ENCODE data around the gene TMEM60.
"Not testable (repeated sequence)": the region's sequence is repeated elsewhere in the genome, so short reads cannot be mapped to it uniquely, and the experiment has no call there.

TMEM60 gene

GRCh38 chr7:77794000-77794399 lies 4.2 kb downstream of the TMEM60 start:
- no peak for TF ChIP-seq CTCF (IDR thresholded peaks at IDR 0.05; ENCODE audit: low read length, missing control alignments)
- no peak overlapping the region for H3K4me3 ChIP-seq (replicated peaks; ENCODE audit: low read depth, low read length)
- DNase-seq (ENCODE audit: low read depth): no peak

DNA sequence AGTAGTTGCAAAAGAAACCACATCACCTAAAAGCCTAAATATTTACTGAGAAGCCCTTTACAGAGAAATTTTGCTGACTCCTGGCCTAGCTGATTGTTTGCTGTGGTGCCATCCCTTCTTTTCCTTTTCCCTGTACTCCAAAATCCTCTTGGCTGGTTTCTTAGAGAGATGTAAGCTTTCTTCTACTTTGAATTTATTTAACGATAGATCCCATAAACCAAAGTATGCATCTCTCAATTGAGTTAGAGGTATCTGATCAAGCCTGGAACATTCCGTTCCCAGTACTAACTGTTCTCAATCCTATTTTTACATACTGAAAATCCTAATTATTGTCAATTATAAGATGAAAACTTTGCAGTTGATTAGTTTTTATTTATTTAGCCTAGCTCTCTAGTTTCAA lies 6.3 kb downstream of the TMEM60 start:
- DNase-seq (ENCODE audit: low read depth): no peak
- no peak overlapping the region for H3K4me3 ChIP-seq (replicated peaks; ENCODE audit: low read depth, low read length)
- no peak for TF ChIP-seq CTCF (IDR thresholded peaks at IDR 0.05; ENCODE audit: low read length, missing control alignments)

GRCh38 chr7:77791336-77791735 lies 6.9 kb downstream of the TMEM60 start:
- no peak for TF ChIP-seq CTCF (IDR thresholded peaks at IDR 0.05; ENCODE audit: low read length, missing control alignments)
- H3K4me3 ChIP-seq (replicated peaks; ENCODE audit: low read depth, low read length): no peak overlapping the region
- no peak for DNase-seq (ENCODE audit: low read depth)

DNA sequence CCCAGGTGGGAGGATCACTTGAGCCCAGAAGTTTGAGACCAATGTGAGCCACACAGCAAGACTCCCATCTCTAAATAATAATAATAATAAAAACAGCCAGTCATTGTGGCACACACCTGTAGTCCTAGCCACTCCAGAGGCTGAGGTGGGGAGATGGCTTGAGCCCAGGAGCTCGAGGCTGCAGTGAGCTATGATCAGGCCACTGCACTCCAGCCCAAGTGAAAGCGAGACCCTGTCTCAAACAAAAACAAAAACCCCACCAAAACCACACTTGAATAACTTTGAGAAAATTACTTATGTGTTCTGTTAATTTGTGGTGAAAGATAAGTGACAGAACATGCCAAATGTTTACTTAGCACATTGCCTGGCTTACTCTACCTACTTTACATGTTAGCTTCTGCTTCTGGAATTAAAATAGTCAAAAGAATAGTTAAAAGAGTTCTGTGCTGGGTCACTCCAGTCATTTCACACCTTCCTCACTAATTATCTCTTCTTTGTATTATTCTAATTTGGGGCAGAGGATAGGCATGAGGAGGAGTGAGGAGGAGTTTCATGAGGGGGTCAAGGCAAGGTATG lies 9.8 kb downstream of the TMEM60 start:
- DNase-seq (ENCODE audit: low read depth): no peak
- no peak for TF ChIP-seq CTCF (IDR thresholded peaks at IDR 0.05; ENCODE audit: low read length, missing control alignments)

GRCh38 chr7:77786741-77787140 lies 11.5 kb downstream of the TMEM60 start:
- no peak for TF ChIP-seq CTCF (IDR thresholded peaks at IDR 0.05; ENCODE audit: low read length, missing control alignments)
- no peak overlapping the region for H3K4me3 ChIP-seq (replicated peaks; ENCODE audit: low read depth, low read length)
- DNase-seq (ENCODE audit: low read depth): no peak

More for the DNA sequence above, 9.8 kb downstream of the TMEM60 start:
- H3K4me3 ChIP-seq (replicated peaks; ENCODE audit: low read depth, low read length): no peak overlapping the region

GRCh38 chr7:77786018-77786417 lies 12.2 kb downstream of the TMEM60 start:
- H3K4me3 ChIP-seq (replicated peaks; ENCODE audit: low read depth, low read length): no peak overlapping the region
- no peak for DNase-seq (ENCODE audit: low read depth)
- no peak for TF ChIP-seq CTCF (IDR thresholded peaks at IDR 0.05; ENCODE audit: low read length, missing control alignments)

DNA sequence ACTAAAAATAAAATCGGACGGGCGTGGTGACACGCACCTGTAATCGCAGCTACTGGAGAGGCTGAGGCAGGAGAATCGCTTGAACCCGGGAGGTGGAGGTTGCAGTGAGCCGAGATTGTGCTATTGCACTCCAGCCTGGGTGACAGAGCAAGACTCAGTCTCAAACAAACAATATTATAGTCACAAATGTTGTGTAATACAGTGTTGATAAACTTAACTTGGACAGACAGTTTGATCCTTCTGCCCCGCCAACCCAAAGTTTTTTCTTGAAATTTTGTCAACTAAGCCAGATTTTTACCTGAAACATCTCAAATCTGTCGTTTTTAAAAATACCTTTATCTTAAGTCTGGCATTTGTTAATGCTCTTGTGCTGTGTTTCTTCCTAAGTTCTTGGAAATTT lies 13.8 kb downstream of the TMEM60 start:
- DNase-seq (ENCODE audit: low read depth); H3K4me3 ChIP-seq (replicated peaks; ENCODE audit: low read depth, low read length): not testable (repeated sequence)
